Hepatocyte (in vitro differentiated cells): ENCODE data around the gene SIM2.

Source experiments
- EZH2phosphoT487 ChIP-seq: fragments of 200-600 bp; sonication (generic); IDR thresholded peaks from one replicate; pipeline ENCODE4 v1.6.1; 2018; ENCODE audit warnings: antibody characterized with exemption, mild to moderate bottlenecking, low read depth, moderate library complexity; ENCODE audit not compliant: unreplicated experiment, severe bottlenecking
- TF ChIP-seq, protein P1 (sequence below): fragments of 200-600 bp; sonication (generic); IDR thresholded peaks from 2 replicates; pipeline ENCODE4 v1.5.1; 2016; ENCODE audit warnings: antibody characterized with exemption, mild to moderate bottlenecking; ENCODE audit not compliant: poor library complexity

- TF ChIP-seq, protein P1, sequence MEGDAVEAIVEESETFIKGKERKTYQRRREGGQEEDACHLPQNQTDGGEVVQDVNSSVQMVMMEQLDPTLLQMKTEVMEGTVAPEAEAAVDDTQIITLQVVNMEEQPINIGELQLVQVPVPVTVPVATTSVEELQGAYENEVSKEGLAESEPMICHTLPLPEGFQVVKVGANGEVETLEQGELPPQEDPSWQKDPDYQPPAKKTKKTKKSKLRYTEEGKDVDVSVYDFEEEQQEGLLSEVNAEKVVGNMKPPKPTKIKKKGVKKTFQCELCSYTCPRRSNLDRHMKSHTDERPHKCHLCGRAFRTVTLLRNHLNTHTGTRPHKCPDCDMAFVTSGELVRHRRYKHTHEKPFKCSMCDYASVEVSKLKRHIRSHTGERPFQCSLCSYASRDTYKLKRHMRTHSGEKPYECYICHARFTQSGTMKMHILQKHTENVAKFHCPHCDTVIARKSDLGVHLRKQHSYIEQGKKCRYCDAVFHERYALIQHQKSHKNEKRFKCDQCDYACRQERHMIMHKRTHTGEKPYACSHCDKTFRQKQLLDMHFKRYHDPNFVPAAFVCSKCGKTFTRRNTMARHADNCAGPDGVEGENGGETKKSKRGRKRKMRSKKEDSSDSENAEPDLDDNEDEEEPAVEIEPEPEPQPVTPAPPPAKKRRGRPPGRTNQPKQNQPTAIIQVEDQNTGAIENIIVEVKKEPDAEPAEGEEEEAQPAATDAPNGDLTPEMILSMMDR, result no peak
- no peak for TF ChIP-seq EZH2phosphoT487
Observed at GRCh38 chr21:36786186-36786585, 87.3 kb downstream of the SIM2 start.
